Esophagus muscularis mucosa (tissue), 3 donors: ENCODE results near the gene NEK4.

Experiments
- CTCF ChIP-seq, 3 experiments: fragments of 200-600 bp in 2 of 3; fragments of 450-650 bp in 1 of 3; sonication (generic) in 2 of 3; IDR thresholded peaks; one replicate each; pipeline ENCODE4 v1.5.1; 2017 to 2019; ENCODE audit warnings: antibody characterized with exemption in 3 of 3, mild to moderate bottlenecking in 2 of 3, moderate library complexity in 1 of 3
- EP300 ChIP-seq: sonication (generic); formaldehyde crosslinking; IDR thresholded peaks from one replicate; pipeline ENCODE4 v1.6.1; 2017; ENCODE audit warnings: antibody characterized with exemption

- TF ChIP-seq CTCF (IDR thresholded peaks at IDR 0.05) (no peak), EP300 (no peak)
Observed at GRCh38 chr3:52809662-52810377, 39.1 kb upstream of the NEK4 start.
